T-helper 1 cell treated with Interleukin-12 subunit alpha and Interleukin-12 subunit beta and Interleukin-4 antibody, amounts not matched to agents 30 ng/mL and 1 ng/mL, for 36 hours (primary cell): ENCODE measurements around the gene RTN4RL2. TPM values are rescaled to one million over a fixed set of nuclear protein-coding genes. Genes with fewer than 3 reads are reported as not detected.
"Not testable (repeated sequence)": the region's sequence is repeated elsewhere in the genome, so short reads cannot be mapped to it uniquely, and the experiment has no call there.

Experiments
- intact Hi-C: fragments of 100-400 bp; cut with micrococcal nuclease; formaldehyde crosslinking; loops from one replicate; pipeline ENCODE4 v1.15.1; 2024
- total RNA-seq: library from RNA; stranded (reverse); gene quantifications from 2 replicates; pipeline ENCODE4 v1.2.3, GENCODE V29; 2022

Gene RTN4RL2
- total RNA-seq, 1 donor from 2014 or later = 0.34 TPM

- intact Hi-C loops = no loop called here
These were observed 29.4 kb upstream of the RTN4RL2 start for GRCh38 chr11:57430952-57431351.

- intact Hi-C loops = no loop called here
These were observed 28.2 kb upstream of the RTN4RL2 start for GRCh38 chr11:57432149-57432561.

GRCh38 chr11:57432714-57433163 is 27.6 kb upstream of the RTN4RL2 start:
- intact Hi-C loops = no loop called here

- intact Hi-C loops = no loop called here
These were observed 25.4 kb upstream of the RTN4RL2 start for GRCh38 chr11:57434640-57435546.

- intact Hi-C loops = no loop called here
These were observed 24.3 kb upstream of the RTN4RL2 start for GRCh38 chr11:57436031-57436430.

GRCh38 chr11:57438345-57439285 is 21.7 kb upstream of the RTN4RL2 start:
- intact Hi-C loops = no loop called here

GRCh38 chr11:57439786-57440185 is 20.5 kb upstream of the RTN4RL2 start:
- intact Hi-C loops = no loop called here

GRCh38 chr11:57440744-57441414 is 19.4 kb upstream of the RTN4RL2 start:
- intact Hi-C loops = no loop called here

GRCh38 chr11:57444362-57445121 is 15.8 kb upstream of the RTN4RL2 start:
- intact Hi-C loops = no loop called here

GRCh38 chr11:57445122-57445394 is 15.3 kb upstream of the RTN4RL2 start:
- intact Hi-C loops = not testable (repeated sequence)

- intact Hi-C loops = no loop called here
These were observed 14.3 kb upstream of the RTN4RL2 start for GRCh38 chr11:57446055-57446454.

GRCh38 chr11:57453543-57454177 is 6.7 kb upstream of the RTN4RL2 start:
- intact Hi-C loops = no loop called here

GRCh38 chr11:57456960-57457642 is 3.2 kb upstream of the RTN4RL2 start:
- intact Hi-C loops = loop anchor here (1.0 to 2.0 kb wide), 8 partner anchors 23 to 344 kb away; no protein-coding TSS in a partner anchor

GRCh38 chr11:57457643-57458023 is 2.7 kb upstream of the RTN4RL2 start:
- intact Hi-C loops = loop anchor here (1.0 to 2.0 kb wide), 10 partner anchors 23 to 829 kb away; no protein-coding TSS in a partner anchor

GRCh38 chr11:57458060-57458409 is 2.3 kb upstream of the RTN4RL2 start:
- intact Hi-C loops = loop anchor here (2.0 kb wide), 2 partner anchors 33 to 829 kb away; no protein-coding TSS in a partner anchor

- intact Hi-C loops = loop anchor here (2.0 kb wide), 2 partner anchors 34 to 828 kb away; no protein-coding TSS in a partner anchor
These were observed 1.7 kb upstream of the RTN4RL2 start for GRCh38 chr11:57458410-57459163.

GRCh38 chr11:57459164-57460021 is 935 bp upstream of the RTN4RL2 start:
- intact Hi-C loops = loop anchor here (1.0 to 2.0 kb wide), 3 partner anchors 35 to 827 kb away; no protein-coding TSS in a partner anchor
